Measurements from ENCODE around the gene ROCK2.

DNA sequence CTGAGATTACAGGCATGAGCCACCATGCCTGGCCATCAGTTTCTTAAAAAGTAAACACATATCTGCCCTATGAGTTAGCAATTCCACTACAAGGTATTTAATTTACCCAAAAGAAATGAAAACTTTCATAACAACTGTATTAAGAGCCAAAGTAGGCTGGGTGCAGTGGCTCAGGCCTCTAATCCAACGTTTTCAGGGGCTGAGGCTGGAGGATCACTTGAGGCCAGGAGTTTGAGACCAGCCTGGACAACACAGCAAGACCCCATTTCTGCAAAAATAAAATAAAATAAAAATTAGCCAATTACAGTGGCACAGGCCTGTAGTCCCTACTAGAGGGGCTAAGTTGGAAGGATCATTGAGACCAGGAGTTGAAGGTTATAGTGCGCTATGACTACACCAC lies 6.5 kb downstream of the ROCK2 start:
- TF ChIP-seq EP300 (IDR thresholded peaks at IDR 0.05; ENCODE audit: borderline replicate concordance in 1 of 2, low read depth in 2 of 2, low read length in 2 of 2) (no peak), GABPA (IDR thresholded peaks at IDR 0.05; ENCODE audit: borderline replicate concordance, insufficient read depth, low read length) (no peak), POLR2AphosphoS5 (IDR thresholded peaks at IDR 0.05; ENCODE audit: low read depth, low read length) (no peak), PHF8 (conservative IDR thresholded peaks at IDR 0.05; ENCODE audit: low read depth, low read length) (no peak), EZH2 (IDR thresholded peaks at IDR 0.05; ENCODE audit: low read depth, low read length, severe bottlenecking) (no peak), POU5F1 (IDR thresholded peaks at IDR 0.05; ENCODE audit: low read depth, low read length) (no peak), KDM1A (IDR thresholded peaks at IDR 0.05; ENCODE audit: borderline replicate concordance, low read length) (peak; percentile 11; the same call in 1 of the 2 replicates), CEBPB (IDR thresholded peaks at IDR 0.05; ENCODE audit: low read depth, low read length) (no peak), GTF2F1 (IDR thresholded peaks at IDR 0.05; ENCODE audit: borderline replicate concordance, low read depth, low read length) (no peak)
- TF ChIP-seq, protein P1, sequence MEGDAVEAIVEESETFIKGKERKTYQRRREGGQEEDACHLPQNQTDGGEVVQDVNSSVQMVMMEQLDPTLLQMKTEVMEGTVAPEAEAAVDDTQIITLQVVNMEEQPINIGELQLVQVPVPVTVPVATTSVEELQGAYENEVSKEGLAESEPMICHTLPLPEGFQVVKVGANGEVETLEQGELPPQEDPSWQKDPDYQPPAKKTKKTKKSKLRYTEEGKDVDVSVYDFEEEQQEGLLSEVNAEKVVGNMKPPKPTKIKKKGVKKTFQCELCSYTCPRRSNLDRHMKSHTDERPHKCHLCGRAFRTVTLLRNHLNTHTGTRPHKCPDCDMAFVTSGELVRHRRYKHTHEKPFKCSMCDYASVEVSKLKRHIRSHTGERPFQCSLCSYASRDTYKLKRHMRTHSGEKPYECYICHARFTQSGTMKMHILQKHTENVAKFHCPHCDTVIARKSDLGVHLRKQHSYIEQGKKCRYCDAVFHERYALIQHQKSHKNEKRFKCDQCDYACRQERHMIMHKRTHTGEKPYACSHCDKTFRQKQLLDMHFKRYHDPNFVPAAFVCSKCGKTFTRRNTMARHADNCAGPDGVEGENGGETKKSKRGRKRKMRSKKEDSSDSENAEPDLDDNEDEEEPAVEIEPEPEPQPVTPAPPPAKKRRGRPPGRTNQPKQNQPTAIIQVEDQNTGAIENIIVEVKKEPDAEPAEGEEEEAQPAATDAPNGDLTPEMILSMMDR (IDR thresholded peaks at IDR 0.05; ENCODE audit: control extremely low read depth in 1 of 3, insufficient read depth in 1 of 3, low read depth in 1 of 3, low read length in 3 of 3): no peak
- TF ChIP-seq, protein P2, sequence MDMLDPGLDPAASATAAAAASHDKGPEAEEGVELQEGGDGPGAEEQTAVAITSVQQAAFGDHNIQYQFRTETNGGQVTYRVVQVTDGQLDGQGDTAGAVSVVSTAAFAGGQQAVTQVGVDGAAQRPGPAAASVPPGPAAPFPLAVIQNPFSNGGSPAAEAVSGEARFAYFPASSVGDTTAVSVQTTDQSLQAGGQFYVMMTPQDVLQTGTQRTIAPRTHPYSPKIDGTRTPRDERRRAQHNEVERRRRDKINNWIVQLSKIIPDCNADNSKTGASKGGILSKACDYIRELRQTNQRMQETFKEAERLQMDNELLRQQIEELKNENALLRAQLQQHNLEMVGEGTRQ (IDR thresholded peaks at IDR 0.05; ENCODE audit: low read length): no peak

Data from H1 (cell line).